Esophagus muscularis mucosa (tissue), 4 donors: Measurements from ENCODE around the gene ZNF679. TPM values are rescaled to one million over a fixed set of nuclear protein-coding genes. Genes with fewer than 3 reads are reported as not detected.
"Not testable (repeated sequence)": the region's sequence is repeated elsewhere in the genome, so short reads cannot be mapped to it uniquely, and the experiment has no call there.

Experiments
- DNase-seq: peaks from one replicate; pipeline ENCODE4 v3.0.0-alpha.2; 2017; ENCODE audit errors: extremely low spot score
- H3K27ac ChIP-seq, 4 donors: fragments of 200-600 bp; sonication (generic); replicated peaks in 1 of 4; 1 replicate in 3 of 4; 2 replicates in 1 of 4; pipeline ENCODE4 v1.5.1; 2016 to 2019; ENCODE audit warnings: mild to moderate bottlenecking in 1 of 4
- H3K27me3 ChIP-seq, 4 donors: fragments of 200-600 bp; sonication (generic); one replicate each; pipeline versions ENCODE4 v1.5.1 to v1.6.0; 2016 to 2019
- H3K36me3 ChIP-seq, 4 donors: fragments of 200-600 bp; sonication (generic); one replicate each; pipeline ENCODE4 v1.5.1; 2016 to 2019
- H3K4me1 ChIP-seq, 4 donors: fragments of 200-600 bp; sonication (generic); one replicate each; pipeline ENCODE4 v1.5.1; 2016 to 2019
- H3K4me3 ChIP-seq, 4 donors: fragments of 200-600 bp; sonication (generic); 1 replicate in 2 of 4; 2 replicates in 2 of 4; pipeline ENCODE4 v1.5.1; 2016 to 2019; ENCODE audit warnings: mild to moderate bottlenecking in 4 of 4, moderate library complexity in 1 of 4
- H3K9me3 ChIP-seq, 4 donors: fragments of 200-600 bp; sonication (generic); 1 replicate in 3 of 4; 2 replicates in 1 of 4; pipeline ENCODE4 v1.5.1; 2016 to 2019
- CTCF ChIP-seq, 3 experiments: fragments of 200-600 bp in 2 of 3; fragments of 450-650 bp in 1 of 3; sonication (generic) in 2 of 3; IDR thresholded peaks; one replicate each; pipeline ENCODE4 v1.5.1; 2017 to 2019; ENCODE audit warnings: antibody characterized with exemption in 3 of 3, mild to moderate bottlenecking in 2 of 3, moderate library complexity in 1 of 3
- EP300 ChIP-seq: sonication (generic); formaldehyde crosslinking; IDR thresholded peaks from one replicate; pipeline ENCODE4 v1.6.1; 2017; ENCODE audit warnings: antibody characterized with exemption
- POLR2A ChIP-seq: fragments of 450-650 bp; IDR thresholded peaks from one replicate; pipeline ENCODE4 v1.6.1; 2017; ENCODE audit warnings: antibody characterized with exemption, moderate library complexity, mild to moderate bottlenecking, low read depth
- POLR2AphosphoS5 ChIP-seq, 2 donors: sonication (generic); formaldehyde crosslinking; IDR thresholded peaks; one replicate each; pipeline ENCODE4 v1.6.1; 2017; ENCODE audit warnings: antibody characterized with exemption in 2 of 2
- WGBS: methylation state at CpG from one replicate; pipeline ENCODE4 v1.1.5; 2018; 5-methylcytosine and 5-hydroxymethylcytosine counted together
- intact Hi-C: fragments of 100-400 bp; cut with DNase I; formaldehyde crosslinking; loops from one replicate; pipeline ENCODE4 v1.15.1; 2023
- total RNA-seq, 4 donors: library from RNA; depleted of rRNA; stranded (reverse); fragments of >200 nt; gene quantifications; one replicate each; pipeline versions ENCODE4 v1.1.0 to v1.2.1, GENCODE V29; 2016

The ZNF679 gene
- total RNA-seq, 4 donors from 2014 or later, result not detected

- DNase-seq, result peak; percentile 47
- Histone ChIP-seq H3K27me3 (no peaks in the 10 kb centered on the region), H3K9me3 (no peaks in the 10 kb centered on the region), H3K4me1 (peaks cover 24 to 38% (median 34%) of the 10 kb centered on the region in 4 donors), H3K27ac (no peak overlapping the region), H3K4me3 (no peak overlapping the region), H3K36me3 (no peaks in the 10 kb centered on the region)
- intact Hi-C loops, result loop anchor here (10.0 kb wide), 1 partner anchor 254 kb away; the partner anchor contains the start of gene ZNF680
- WGBS, result 79% methylated on average over 3 of the region's 3 CpGs
- TF ChIP-seq POLR2AphosphoS5 (IDR thresholded peaks at IDR 0.05), result no peak
- no peak for TF ChIP-seq POLR2A
- no peak for TF ChIP-seq CTCF (IDR thresholded peaks at IDR 0.05)
- no peak for TF ChIP-seq EP300
Observed at GRCh38 chr7:64310426-64310825, 82.2 kb downstream of the ZNF679 start.

GRCh38 chr7:64312826-64313225 lies 84.6 kb downstream of the ZNF679 start:
- intact Hi-C loops, result loop anchor here (10.0 kb wide), 1 partner anchor 252 kb away; the partner anchor contains the start of gene ZNF680
- Histone ChIP-seq H3K9me3 (no peaks in the 10 kb centered on the region), H3K27ac (peak overlapping the region in 3 of 4 donors; percentile 70 to 75 (median 73)), H3K36me3 (no peaks in the 10 kb centered on the region), H3K4me3 (no peak overlapping the region), H3K4me1 (peaks cover 20 to 31% (median 26%) of the 10 kb centered on the region in 4 donors), H3K27me3 (no peaks in the 10 kb centered on the region)
- TF ChIP-seq POLR2AphosphoS5 (IDR thresholded peaks at IDR 0.05), result no peak
- TF ChIP-seq CTCF (IDR thresholded peaks at IDR 0.05), result no peak
- no peak for TF ChIP-seq POLR2A
- TF ChIP-seq EP300, result no peak
- WGBS, result 44% methylated on average over 2 of the region's 2 CpGs
- DNase-seq, result no peak

GRCh38 chr7:64313740-64314491 lies 85.6 kb downstream of the ZNF679 start, which contains the start of gene ZNF736:
Gene ZNF736, plus strand, starts transcription at chr7:64313961. Its CDS starts 190 bp downstream, at chr7:64314151.
- Histone ChIP-seq H3K27me3 (no peaks in the 10 kb centered on the region), H3K4me3 (peak within 1 kb of the TSS; percentile 68 to 83 (median 78)), H3K9me3 (no peaks in the 10 kb centered on the region), H3K27ac (peak within 1 kb of the TSS; percentile 67 to 75 (median 72)), H3K4me1 (peaks cover 17 to 27% (median 24%) of the 10 kb centered on the region in 4 donors), H3K36me3 (no peaks in the 10 kb centered on the region)
- DNase-seq, result peak; percentile 98
- TF ChIP-seq POLR2AphosphoS5 (IDR thresholded peaks at IDR 0.05), result peak; percentile 74 to 83
- TF ChIP-seq CTCF (IDR thresholded peaks at IDR 0.05), result no peak
- no peak for TF ChIP-seq EP300
- no peak for TF ChIP-seq POLR2A
- intact Hi-C loops, result loop anchor here (10.0 kb wide), 1 partner anchor 251 kb away; the partner anchor contains the start of gene ZNF680
- WGBS, result under 1% methylated on average over 33 of the region's 33 CpGs

- intact Hi-C loops, result loop anchor here (10.0 kb wide), 1 partner anchor 250 kb away; the partner anchor contains the start of gene ZNF680
- peak overlapping the region in 2 of 4 donors; percentile 70 to 73 for H3K27ac ChIP-seq
- TF ChIP-seq CTCF (IDR thresholded peaks at IDR 0.05), result no peak
- no peak for TF ChIP-seq POLR2AphosphoS5 (IDR thresholded peaks at IDR 0.05)
- TF ChIP-seq POLR2A, result no peak
- no peak for TF ChIP-seq EP300
Observed at GRCh38 chr7:64314566-64314965, 86.3 kb downstream of the ZNF679 start.

GRCh38 chr7:64316031-64316742 lies 87.9 kb downstream of the ZNF679 start:
- intact Hi-C loops, result loop anchor here (10.0 kb wide), 1 partner anchor 249 kb away; the partner anchor contains the start of gene ZNF680
- H3K36me3 ChIP-seq, result not testable (repeated sequence)

More at GRCh38 chr7:64314566-64314965, 86.3 kb downstream of the ZNF679 start:
- no peak for DNase-seq
- 15% methylated on average over 10 of the region's 10 CpGs for WGBS
- H3K4me3 ChIP-seq, result peak overlapping the region; percentile 68 to 83 (median 78)
- H3K36me3 ChIP-seq, result no peaks in the 10 kb centered on the region
- no peaks in the 10 kb centered on the region for H3K27me3 ChIP-seq
- H3K4me1 ChIP-seq, result peaks cover 17 to 27% (median 24%) of the 10 kb centered on the region in 4 donors
- no peaks in the 10 kb centered on the region for H3K9me3 ChIP-seq

More at GRCh38 chr7:64316031-64316742, 87.9 kb downstream of the ZNF679 start:
- H3K27ac ChIP-seq, H3K9me3 ChIP-seq, H3K4me3 ChIP-seq, H3K27me3 ChIP-seq, DNase-seq: not testable (repeated sequence)
- H3K4me1 ChIP-seq, result peaks cover 17 to 27% (median 24%) of the 10 kb centered on the region in 4 donors
- 50% methylated on average over 1 of the region's 1 CpG for WGBS
